Glomerular endothelial cell (primary cell): ENCODE data around the gene GNB1. TPM values are rescaled to one million over a fixed set of nuclear protein-coding genes. Genes with fewer than 3 reads are reported as not detected.
"Not testable (repeated sequence)": the region's sequence is repeated elsewhere in the genome, so short reads cannot be mapped to it uniquely, and the experiment has no call there.

Experiments
- DNase-seq: peaks from one replicate; pipeline ENCODE4 v3.0.0-alpha.2; 2011; ENCODE audit warnings: low read depth, low spot score; ENCODE audit errors: extremely low read depth
- total RNA-seq: library from RNA; depleted of rRNA; stranded (reverse); fragments of >200 nt; gene quantifications from 2 replicates; pipeline ENCODE4 v1.2.3, GENCODE V29; 2015

GNB1 gene
- total RNA-seq, 1 donor from 2014 or later = 291 TPM

GRCh38 chr1:1861761-1862310, 29.1 kb downstream of the GNB1 start:
- not testable (repeated sequence) for DNase-seq

DNA sequence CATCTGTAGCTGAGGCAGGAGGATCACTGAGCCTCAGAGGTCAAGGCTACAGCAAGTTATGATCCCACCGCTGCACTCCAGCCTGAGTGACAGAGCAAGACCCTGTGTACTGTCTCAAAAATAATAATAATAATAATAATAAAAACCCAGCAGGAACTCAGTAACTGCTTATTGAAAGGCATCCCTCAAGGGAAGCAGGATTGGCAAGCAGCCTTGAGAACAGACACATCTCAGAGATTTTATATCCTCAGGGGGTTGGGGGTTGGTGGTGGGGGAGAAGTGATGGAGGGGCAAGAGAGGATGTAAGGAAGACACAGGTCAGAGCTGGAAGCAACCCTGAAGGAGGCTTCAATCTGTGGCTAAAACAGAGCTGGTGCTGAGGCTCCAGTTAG, 29.6 kb downstream of the GNB1 start:
- no peak for DNase-seq

DNA sequence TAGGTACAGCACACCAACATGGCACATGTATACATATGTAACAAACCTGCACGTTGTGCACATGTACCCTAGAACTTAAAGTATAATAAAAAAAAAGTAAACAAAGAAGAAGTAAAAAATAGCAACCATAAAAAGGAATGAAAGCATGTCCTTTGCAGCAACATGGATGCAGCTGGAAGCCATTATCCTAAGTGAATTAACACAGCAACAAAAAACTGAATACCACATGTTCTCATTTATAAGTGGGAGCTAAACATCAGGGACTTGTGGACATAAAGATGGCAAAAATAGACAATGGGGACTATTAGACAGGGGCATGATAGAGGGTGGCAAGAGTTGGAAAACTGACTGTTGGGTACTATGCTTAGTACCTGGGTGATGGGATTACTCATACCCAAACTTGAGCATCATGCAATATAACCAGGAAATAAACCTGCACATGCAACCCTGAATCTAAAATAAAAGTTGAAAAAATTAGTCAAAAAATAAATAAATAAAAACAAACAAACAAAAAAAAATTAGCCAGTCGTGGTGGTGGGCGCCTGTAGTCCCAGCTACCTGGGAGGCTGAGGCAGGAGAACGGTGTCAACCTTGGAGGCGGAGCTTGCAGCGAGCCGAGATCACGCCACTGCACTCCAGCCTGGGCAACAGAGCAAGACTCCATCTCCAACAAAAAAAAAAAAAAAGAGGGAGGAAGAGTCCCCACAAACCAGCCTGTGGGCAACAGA, 30.8 kb downstream of the GNB1 start:
- not testable (repeated sequence) for DNase-seq

DNA sequence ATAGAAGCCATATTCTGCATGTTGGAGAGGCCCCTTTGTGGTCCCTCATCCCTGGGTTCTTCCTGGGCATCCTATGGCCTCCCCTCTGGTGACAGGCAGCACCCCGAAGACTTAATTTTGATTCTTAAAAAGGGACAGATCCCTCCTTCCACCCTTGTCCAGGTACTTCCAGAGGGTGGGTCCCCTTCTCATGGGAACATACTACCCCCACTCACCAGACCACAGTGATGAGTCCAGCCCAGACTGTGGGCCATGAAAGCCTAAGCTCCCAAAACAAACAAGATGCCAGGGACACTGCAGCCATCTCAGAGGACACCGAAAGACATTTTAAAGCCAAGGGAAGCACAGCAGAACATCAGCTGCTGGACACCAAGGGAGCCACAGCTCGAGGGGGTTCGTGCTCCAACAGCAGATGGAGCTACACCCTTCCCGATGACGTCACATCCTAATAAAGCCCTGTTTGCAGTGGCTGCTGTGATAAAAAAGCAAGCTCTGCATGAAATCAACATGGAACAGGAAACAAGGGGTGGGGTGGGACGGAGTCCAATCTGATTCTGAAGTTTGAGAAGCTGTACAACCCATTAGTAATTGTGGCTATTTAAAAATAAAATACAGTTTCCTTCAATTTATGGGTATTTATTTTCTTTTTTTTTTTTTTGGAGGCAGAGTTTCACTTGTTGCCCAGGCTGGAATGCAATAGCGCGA, 32.4 kb downstream of the GNB1 start:
- peak; percentile 88 for DNase-seq

GRCh38 chr1:1857096-1857703, 33.7 kb downstream of the GNB1 start:
- no peak for DNase-seq

- DNase-seq = not testable (repeated sequence)
Observed at GRCh38 chr1:1856161-1856560, 34.7 kb downstream of the GNB1 start.

DNA sequence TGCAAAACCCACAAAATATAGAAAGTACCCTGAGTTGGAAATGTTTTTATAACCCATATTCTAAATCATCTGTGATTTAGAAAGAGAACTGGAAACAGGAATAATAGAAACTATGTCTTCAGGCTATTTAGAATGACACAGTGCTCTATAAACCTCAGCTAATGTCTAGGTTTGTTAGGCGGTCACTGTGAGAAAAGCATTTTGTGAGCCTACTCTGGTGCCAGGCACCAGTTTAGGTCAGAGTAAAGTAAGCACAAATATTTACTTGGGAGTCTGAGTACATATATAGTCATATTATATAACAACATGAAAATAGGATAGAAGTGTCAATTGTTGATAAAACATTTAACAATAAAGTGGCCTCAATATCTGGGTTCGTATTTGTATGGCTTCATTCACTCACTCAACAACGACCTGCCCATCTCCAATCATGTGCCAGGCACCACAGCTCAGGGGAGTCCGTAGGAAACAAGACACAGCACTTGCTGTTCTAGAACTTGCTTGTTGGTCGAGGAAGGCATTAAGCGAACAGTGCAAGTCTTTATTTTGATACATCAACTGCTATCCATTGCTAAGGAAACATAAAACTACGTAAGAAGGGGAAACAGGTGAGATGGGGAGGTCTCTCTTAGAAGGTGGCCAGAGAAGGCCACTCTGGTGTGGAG, 37.2 kb downstream of the GNB1 start:
- no peak for DNase-seq

- DNase-seq = no peak
Observed at GRCh38 chr1:1852619-1853414, 38.1 kb downstream of the GNB1 start.

DNA sequence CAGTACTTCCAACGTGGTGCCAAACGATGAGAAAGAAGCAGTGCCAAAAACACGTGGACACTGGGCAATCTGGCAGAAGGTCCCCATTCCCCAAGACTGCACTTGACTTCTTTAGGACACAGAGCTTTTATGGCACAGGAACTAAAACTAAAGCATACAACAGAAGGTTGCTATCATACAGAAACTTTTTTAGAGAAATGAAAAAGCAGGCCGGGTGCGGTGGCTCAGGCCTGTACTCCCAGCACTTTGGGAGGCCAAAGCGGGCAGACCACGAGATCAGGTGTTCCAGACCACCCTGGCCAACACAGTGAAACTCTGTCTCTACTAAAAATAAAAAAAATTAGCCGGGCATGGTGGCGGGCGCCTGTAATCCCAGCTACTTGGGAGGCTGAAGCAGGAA, 43.0 kb downstream of the GNB1 start:
- DNase-seq = no peak

GRCh38 chr1:1847061-1847850, 43.6 kb downstream of the GNB1 start:
- no peak for DNase-seq

DNA sequence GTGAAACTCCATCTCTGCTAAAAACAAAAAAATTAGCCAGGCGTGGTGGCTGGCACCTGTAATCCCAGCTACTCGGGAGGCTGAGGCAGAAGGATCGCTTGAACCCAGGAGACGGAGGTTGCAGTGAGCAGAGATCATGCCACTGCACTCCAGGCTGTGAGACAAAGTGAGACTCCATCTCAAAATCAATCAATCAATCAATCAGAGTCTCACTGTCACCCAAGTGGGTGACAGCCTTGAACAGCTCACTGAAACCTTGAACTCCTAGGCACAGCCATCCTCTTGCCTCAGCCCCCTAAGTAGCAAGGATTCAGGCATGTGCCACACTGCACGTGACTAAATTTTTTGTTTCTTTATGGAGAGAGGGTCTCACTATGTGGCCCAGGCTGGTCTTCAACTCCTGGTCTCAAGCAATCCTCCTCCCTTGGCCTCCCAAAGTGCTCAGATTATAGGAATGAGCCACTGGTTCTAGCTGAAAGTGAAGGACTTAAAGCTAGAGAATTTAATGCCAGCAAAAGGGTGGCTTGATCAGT, 44.4 kb downstream of the GNB1 start:
- no peak for DNase-seq

GRCh38 chr1:1842360-1843146, 48.3 kb downstream of the GNB1 start:
- no peak for DNase-seq

- no peak for DNase-seq
Observed at GRCh38 chr1:1841575-1841995, 49.3 kb downstream of the GNB1 start.

DNA sequence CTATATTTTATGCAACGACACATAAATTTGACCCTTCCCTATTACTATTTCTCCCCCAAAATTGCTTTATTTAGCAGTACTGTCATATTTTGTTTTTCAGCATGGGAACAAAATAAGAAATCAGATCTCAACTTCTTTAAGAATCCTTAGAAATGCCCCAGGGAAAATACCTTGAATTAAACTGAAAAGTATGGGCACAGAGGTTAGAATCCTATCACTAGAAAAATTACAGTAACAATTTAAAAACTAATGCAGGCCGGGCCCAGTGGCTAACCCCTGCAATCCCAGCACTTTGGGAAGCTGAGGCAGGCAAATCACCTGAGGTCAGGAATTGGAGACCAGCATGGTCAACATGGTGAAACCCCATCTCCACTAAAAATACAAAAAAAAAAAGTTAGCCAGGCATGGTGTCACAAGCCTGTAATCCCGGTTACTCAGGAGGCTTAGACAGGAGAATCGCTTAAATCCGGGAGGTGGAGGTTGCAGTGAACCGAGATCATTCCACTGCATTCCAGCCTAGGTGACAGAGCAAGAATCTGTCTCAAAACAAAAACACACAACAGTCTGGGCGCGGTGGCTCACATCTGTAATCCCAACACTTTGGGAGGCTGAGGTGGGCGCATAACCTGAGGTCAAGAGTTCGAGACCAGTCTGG, 51.4 kb downstream of the GNB1 start:
- no peak for DNase-seq

GRCh38 chr1:1836119-1836518, 54.8 kb downstream of the GNB1 start:
- DNase-seq = no peak

GRCh38 chr1:1835546-1835945, 55.3 kb downstream of the GNB1 start:
- no peak for DNase-seq

DNA sequence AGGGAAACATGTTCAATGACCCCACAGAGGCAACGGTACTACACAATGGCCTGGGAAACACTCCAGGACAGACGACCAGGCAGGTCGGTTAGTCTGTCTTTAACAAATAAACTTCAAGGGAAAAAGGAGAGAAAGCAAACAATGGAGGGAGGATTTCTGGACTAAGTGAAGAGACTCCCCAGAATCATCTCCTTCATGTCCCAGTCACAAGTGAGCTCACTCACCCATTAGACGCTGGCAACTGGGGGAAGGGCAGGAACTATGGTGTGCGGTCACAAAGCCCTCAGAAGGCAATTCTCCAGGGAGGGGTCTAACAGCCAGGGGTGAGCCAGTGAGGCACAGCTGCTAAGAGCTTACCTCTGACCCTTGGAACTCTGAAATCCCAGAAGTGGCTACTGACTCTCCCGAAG, 57.0 kb downstream of the GNB1 start:
- DNase-seq = no peak

DNA sequence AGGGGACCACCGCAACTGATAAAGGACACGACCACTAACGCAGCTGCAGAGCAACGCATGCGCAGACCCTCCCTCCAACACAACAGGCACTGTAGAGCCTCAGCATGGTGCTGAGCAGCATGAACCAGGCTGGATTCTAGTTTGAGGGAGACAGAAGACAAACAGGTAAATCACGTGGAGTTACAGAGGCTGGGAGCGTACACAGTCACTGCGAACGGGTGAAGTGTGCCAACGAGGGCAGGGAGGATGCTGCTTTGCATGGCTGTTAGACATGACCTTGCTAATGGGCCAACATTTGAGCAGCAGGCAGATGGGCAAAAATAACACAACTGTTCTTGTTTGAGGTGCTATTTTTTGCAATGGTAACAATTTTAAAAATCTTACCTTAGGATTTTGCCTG, 57.4 kb downstream of the GNB1 start:
- DNase-seq = no peak
